Spleen (tissue), 7 donors: ENCODE data around the gene NAT8L.

Experiments used
- POLR2A ChIP-seq, 3 donors: fragments of 450-650 bp; IDR thresholded peaks; one replicate each; pipeline ENCODE4 v1.5.1; 2017; ENCODE audit warnings: antibody characterized with exemption in 3 of 3, mild to moderate bottlenecking in 1 of 3
- TF ChIP-seq, protein P1 (sequence below), 11 experiments: fragments of 200-600 bp in 7 of 11; fragments of 450-650 bp in 4 of 11; sonication (generic) in 4 of 11; IDR thresholded peaks in 8 of 11; conservative IDR thresholded peaks in 3 of 11; 1 replicate in 7 of 11; 2 replicates in 4 of 11; pipeline versions ENCODE4 v1.4.0 to v1.8.0; 2016 to 2021; ENCODE audit warnings: antibody characterized with exemption in 11 of 11, inconsistent platforms in 4 of 11, mild to moderate bottlenecking in 1 of 11
- donor health status: DM: no; HTN: no; CAD: no; lungs with moderate emphysema.
- donor health status: DM: no; HTN: no; CAD: no.
- donor health status: DM: no; HTN: no; CAD: no.

DNA sequence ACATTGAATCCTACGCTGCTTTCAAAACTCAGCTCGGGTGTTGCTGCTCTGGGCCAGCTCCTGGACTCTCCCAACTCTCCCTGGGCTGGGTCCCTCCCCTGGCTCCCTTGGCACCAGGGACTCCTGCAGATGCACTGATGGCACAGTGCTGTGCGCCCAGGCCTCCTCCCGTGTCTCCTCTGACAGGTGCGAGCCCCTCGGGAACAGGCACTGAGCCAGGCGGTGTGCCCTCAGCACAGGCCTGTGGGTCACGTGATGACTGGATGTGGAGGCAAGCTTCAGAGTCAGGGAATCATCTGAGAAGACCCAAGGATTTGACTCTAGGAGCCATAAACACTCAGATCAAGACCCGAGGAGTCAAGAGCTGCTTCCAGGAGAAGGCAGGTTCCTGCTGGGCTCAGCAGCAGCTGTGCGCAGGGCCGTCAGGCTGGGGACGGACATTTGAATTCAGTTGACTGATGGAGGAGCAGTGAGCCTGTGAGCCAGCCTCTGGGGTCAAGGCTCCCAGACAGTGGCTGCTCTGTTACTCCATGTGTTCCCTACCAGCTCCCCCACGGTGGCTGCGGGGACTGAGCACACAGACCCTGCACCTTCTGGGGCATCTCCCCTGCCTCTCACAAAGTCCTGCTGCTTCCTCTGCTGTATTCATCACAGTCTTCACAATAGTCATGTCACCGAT, 33.0 kb downstream of the NAT8L start:
- TF ChIP-seq, protein P1, sequence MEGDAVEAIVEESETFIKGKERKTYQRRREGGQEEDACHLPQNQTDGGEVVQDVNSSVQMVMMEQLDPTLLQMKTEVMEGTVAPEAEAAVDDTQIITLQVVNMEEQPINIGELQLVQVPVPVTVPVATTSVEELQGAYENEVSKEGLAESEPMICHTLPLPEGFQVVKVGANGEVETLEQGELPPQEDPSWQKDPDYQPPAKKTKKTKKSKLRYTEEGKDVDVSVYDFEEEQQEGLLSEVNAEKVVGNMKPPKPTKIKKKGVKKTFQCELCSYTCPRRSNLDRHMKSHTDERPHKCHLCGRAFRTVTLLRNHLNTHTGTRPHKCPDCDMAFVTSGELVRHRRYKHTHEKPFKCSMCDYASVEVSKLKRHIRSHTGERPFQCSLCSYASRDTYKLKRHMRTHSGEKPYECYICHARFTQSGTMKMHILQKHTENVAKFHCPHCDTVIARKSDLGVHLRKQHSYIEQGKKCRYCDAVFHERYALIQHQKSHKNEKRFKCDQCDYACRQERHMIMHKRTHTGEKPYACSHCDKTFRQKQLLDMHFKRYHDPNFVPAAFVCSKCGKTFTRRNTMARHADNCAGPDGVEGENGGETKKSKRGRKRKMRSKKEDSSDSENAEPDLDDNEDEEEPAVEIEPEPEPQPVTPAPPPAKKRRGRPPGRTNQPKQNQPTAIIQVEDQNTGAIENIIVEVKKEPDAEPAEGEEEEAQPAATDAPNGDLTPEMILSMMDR (IDR thresholded peaks at IDR 0.05 in 8 of 11, conservative IDR thresholded peaks at IDR 0.05 in 3 of 11), result no peak
- no peak for TF ChIP-seq POLR2A (IDR thresholded peaks at IDR 0.05)
